ENCODE measurements around the gene MAGEA11. TPM values are rescaled to one million over a fixed set of nuclear protein-coding genes. Genes with fewer than 3 reads are reported as not detected.
"Not testable (repeated sequence)": the region's sequence is repeated elsewhere in the genome, so short reads cannot be mapped to it uniquely, and the experiment has no call there.

Gene MAGEA11, protein sequence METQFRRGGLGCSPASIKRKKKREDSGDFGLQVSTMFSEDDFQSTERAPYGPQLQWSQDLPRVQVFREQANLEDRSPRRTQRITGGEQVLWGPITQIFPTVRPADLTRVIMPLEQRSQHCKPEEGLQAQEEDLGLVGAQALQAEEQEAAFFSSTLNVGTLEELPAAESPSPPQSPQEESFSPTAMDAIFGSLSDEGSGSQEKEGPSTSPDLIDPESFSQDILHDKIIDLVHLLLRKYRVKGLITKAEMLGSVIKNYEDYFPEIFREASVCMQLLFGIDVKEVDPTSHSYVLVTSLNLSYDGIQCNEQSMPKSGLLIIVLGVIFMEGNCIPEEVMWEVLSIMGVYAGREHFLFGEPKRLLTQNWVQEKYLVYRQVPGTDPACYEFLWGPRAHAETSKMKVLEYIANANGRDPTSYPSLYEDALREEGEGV
- not detected in 2 replicates for total RNA-seq
- long read RNA-seq: 0 reads

DNA sequence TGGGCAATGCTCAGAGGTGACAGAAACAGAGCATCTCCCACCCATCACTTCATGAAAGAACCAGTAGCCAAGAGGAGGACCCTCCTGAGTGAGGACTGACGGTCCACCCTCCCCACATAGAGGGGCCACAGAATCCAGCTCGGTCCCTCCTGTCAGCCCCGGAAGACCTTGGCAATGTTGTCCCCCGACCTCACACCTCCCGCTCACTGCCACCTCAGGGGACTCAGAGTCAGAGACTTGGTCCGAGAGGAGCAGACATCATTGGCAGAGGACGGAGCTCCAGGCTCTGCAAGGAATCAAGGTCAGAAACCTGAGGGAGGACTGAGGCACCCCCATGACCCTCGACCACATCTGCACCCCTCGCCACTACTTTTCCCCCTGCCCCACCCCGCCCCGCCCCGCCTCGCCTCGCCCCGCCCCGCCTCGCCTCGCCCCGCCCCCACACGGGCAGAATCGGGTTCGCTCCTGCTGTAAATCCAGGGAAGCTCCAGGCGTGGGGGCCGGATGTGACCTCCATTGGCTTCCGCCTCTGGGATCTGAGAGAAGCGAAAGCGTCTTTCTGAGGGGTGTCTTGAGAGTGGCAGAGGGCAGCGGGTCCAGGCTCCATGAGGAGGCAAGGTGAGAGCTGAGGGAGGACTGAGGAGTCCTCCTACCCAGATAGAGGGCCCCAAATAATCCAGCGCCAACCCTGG, at the start of gene MAGEA11:
Gene MAGEA11 (plus strand): TSS at position 516 of the 692 bp plus-strand sequence. CDS start 1,100 bp downstream, outside the sequence.
- Mint-ChIP-seq H3K36me3 (ENCODE audit: low read depth) (no peaks in the 10 kb centered on the region), H3K4me1 (no peaks in the 10 kb centered on the region), H3K9me3 (no peaks in the 10 kb centered on the region), H3K27me3 (ENCODE audit: low read depth) (no peaks in the 10 kb centered on the region), H3K4me3 (no peak within 1 kb of the TSS), H3K27ac (ENCODE audit: unreplicated experiment) (no peak within 1 kb of the TSS)
- TF ChIP-seq, protein P1, sequence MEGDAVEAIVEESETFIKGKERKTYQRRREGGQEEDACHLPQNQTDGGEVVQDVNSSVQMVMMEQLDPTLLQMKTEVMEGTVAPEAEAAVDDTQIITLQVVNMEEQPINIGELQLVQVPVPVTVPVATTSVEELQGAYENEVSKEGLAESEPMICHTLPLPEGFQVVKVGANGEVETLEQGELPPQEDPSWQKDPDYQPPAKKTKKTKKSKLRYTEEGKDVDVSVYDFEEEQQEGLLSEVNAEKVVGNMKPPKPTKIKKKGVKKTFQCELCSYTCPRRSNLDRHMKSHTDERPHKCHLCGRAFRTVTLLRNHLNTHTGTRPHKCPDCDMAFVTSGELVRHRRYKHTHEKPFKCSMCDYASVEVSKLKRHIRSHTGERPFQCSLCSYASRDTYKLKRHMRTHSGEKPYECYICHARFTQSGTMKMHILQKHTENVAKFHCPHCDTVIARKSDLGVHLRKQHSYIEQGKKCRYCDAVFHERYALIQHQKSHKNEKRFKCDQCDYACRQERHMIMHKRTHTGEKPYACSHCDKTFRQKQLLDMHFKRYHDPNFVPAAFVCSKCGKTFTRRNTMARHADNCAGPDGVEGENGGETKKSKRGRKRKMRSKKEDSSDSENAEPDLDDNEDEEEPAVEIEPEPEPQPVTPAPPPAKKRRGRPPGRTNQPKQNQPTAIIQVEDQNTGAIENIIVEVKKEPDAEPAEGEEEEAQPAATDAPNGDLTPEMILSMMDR (conservative IDR thresholded peaks at IDR 0.05): no peak
- no peak for DNase-seq (ENCODE audit: low read depth, low spot score)

DNA sequence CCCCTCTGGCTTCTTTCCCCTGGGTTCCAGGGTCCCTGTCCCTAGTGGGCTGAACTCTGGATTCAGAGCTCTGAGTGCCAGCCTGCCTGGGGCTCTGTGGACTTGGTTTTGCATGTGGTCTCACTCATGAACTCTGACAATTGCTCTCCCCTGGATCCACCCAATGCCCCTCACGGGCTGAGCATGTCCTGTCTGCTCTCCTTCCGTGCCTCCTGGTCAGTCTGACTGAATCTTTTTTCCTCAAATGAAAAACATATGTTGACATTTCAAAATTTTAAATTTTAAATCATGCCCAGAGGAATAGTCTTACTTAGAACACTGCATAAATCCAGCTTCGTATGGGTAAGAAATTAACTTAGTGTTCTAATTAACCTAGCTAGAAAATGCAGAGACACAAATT, 36.8 kb upstream of the MAGEA11 start:
- not testable (repeated sequence) for H3K27ac Mint-ChIP-seq (ENCODE audit: unreplicated experiment); H3K9me3 Mint-ChIP-seq; H3K36me3 Mint-ChIP-seq (ENCODE audit: low read depth); H3K27me3 Mint-ChIP-seq (ENCODE audit: low read depth); H3K4me1 Mint-ChIP-seq; DNase-seq (ENCODE audit: low read depth, low spot score); H3K4me3 Mint-ChIP-seq

DNA sequence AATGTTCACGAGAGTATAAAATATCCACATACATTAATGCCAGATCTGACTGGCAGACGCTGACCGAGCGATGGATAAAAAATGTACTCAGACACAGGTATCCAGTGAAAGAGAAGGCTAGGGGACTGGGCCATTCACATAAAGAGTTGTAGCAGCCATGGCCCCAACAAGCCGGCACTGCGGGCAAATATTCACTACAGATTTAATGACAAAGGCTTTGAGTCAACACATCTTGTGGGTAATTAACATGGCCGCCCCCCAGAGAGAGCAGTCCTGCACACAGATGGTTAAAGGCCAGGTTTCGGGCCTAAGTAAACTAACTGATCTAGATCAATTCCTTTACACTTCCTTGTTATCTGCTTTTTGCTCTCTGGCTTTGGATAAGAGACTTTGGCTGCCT, 36.3 kb upstream of the MAGEA11 start:
- H3K9me3 Mint-ChIP-seq; H3K4me3 Mint-ChIP-seq; DNase-seq (ENCODE audit: low read depth, low spot score); H3K27me3 Mint-ChIP-seq (ENCODE audit: low read depth); H3K27ac Mint-ChIP-seq (ENCODE audit: unreplicated experiment); H3K36me3 Mint-ChIP-seq (ENCODE audit: low read depth); H3K4me1 Mint-ChIP-seq: not testable (repeated sequence)

DNA sequence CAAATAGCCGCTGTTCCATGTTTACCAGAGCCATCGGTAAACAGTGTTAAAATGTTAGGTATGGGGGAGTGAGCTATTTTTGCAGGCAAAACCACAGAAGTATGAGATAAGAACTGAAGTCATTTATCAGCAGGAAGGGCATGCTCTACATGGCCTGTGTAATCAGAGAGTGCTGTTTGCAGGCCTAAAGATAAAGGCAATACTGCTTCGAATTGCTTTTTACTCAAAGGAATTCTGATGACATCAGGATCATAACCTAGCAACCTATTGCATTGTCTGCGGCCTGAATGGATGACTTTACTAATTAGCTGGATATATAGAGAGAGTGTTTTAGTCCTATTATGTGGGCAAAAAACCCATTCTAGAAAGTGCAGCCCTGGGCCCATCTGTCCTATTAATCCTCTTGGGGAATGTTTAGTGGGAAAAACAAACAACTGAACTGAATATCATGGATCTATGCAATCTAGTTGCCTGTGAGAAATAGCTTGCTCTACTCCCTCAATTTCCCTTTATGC, 32.6 kb upstream of the MAGEA11 start:
- not testable (repeated sequence) for H3K27me3 Mint-ChIP-seq (ENCODE audit: low read depth); H3K4me3 Mint-ChIP-seq; H3K4me1 Mint-ChIP-seq; H3K9me3 Mint-ChIP-seq; H3K36me3 Mint-ChIP-seq (ENCODE audit: low read depth); H3K27ac Mint-ChIP-seq (ENCODE audit: unreplicated experiment); DNase-seq (ENCODE audit: low read depth, low spot score)

DNA sequence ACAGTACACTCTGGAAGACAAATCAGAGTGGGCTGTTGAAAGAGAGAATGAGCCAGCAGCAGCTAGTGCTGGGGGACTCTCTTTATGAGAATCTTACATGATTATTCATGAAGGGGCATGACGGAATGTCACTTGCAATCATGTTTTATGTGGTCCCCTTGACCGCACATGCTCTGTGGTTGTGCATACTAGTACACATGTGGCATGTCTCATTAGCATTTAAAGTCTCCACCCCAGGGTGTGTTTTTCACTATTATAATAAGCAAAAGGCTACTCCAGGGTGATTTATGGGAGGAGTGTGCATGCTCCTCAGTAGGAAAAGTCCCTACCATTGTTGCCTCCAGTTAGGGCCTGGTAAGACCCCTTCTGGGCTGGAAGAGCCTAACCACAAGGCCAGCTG, 30.7 kb upstream of the MAGEA11 start:
- no peaks in the 10 kb centered on the region for H3K27me3 Mint-ChIP-seq (ENCODE audit: low read depth)
- H3K27ac Mint-ChIP-seq (ENCODE audit: unreplicated experiment): no peak overlapping the region
- H3K4me3 Mint-ChIP-seq: no peak overlapping the region
- TF ChIP-seq, protein P1 (conservative IDR thresholded peaks at IDR 0.05): no peak
- H3K9me3 Mint-ChIP-seq: peaks cover 1% of the 10 kb centered on the region
- H3K4me1 Mint-ChIP-seq: no peaks in the 10 kb centered on the region
- DNase-seq (ENCODE audit: low read depth, low spot score): no peak
- no peaks in the 10 kb centered on the region for H3K36me3 Mint-ChIP-seq (ENCODE audit: low read depth)

DNA sequence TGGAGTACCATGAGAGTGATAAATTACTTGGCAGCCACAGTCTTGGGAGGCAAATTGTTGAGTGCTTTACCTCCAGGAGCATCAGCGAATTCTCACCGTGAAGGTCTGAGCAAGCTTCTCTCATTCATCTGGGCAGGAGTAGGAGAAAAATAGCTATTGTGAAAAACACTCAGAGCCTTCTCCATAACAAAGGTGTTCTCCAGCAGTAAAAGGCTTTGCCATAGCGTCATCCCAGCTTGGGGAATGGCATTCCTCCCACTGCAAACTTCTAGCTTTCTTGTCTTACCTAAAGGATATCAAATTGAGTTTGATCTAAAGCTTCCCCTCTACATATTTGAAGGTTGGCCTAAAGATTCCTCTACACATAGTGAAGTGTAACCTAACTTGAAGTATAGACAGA, 29.8 kb upstream of the MAGEA11 start:
- Mint-ChIP-seq H3K27me3 (ENCODE audit: low read depth) (no peaks in the 10 kb centered on the region), H3K4me1 (no peaks in the 10 kb centered on the region), H3K9me3 (peaks cover 2% of the 10 kb centered on the region), H3K4me3 (no peak overlapping the region), H3K27ac (ENCODE audit: unreplicated experiment) (no peak overlapping the region), H3K36me3 (ENCODE audit: low read depth) (no peaks in the 10 kb centered on the region)
- no peak for DNase-seq (ENCODE audit: low read depth, low spot score)
- TF ChIP-seq, protein P1 (conservative IDR thresholded peaks at IDR 0.05): no peak
